ENCODE results near the gene NOD1.

The NOD1 gene

DNA sequence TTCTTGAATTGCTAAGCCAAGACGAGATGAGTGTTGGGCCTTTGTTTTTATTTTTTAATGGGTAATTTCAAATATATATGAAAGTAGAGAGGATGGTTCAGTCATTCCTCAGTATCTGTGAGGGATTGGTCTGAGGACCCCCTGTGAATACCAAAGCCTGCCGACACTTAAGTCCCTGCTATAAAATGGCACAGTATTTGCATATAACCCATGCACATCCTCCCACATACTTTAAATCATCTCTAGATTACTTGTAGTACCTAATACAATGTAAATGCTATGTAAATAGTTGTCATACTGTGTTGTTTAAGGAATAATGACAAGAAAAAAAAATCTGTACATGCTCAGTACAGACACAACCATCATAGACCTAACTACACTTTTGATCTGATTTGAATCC, 73.4 kb downstream of the NOD1 start:
- no peak for DNase-seq (ENCODE audit: low read depth)
- H3K4me3 ChIP-seq (replicated peaks; ENCODE audit: low read depth, low read length) = no peak overlapping the region
- TF ChIP-seq, protein P1, sequence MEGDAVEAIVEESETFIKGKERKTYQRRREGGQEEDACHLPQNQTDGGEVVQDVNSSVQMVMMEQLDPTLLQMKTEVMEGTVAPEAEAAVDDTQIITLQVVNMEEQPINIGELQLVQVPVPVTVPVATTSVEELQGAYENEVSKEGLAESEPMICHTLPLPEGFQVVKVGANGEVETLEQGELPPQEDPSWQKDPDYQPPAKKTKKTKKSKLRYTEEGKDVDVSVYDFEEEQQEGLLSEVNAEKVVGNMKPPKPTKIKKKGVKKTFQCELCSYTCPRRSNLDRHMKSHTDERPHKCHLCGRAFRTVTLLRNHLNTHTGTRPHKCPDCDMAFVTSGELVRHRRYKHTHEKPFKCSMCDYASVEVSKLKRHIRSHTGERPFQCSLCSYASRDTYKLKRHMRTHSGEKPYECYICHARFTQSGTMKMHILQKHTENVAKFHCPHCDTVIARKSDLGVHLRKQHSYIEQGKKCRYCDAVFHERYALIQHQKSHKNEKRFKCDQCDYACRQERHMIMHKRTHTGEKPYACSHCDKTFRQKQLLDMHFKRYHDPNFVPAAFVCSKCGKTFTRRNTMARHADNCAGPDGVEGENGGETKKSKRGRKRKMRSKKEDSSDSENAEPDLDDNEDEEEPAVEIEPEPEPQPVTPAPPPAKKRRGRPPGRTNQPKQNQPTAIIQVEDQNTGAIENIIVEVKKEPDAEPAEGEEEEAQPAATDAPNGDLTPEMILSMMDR (IDR thresholded peaks at IDR 0.05; ENCODE audit: low read length, missing control alignments) = no peak

DNA sequence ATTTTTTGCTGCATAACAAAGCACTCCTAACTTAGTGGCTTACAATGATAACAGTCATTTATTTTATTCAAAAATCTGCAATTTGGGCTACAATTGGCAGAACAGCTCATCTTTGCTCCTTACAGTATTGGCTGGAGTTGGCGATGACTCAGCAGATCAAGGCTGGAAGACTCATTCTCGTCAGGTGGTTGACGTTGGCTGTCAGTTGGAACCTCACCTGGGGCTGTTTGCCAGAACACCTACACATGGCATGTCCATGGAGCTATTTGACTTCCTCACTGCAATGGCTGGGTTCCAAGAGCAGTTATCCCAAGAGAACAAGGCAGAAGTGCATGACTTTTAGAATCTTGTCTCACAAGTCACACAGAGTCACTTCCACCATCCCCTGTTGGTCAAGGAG, 75.1 kb downstream of the NOD1 start:
- no peak overlapping the region for H3K4me3 ChIP-seq (replicated peaks; ENCODE audit: low read depth, low read length)
- TF ChIP-seq, protein P1 (IDR thresholded peaks at IDR 0.05; ENCODE audit: low read length, missing control alignments) = no peak
- DNase-seq (ENCODE audit: low read depth) = no peak

DNA sequence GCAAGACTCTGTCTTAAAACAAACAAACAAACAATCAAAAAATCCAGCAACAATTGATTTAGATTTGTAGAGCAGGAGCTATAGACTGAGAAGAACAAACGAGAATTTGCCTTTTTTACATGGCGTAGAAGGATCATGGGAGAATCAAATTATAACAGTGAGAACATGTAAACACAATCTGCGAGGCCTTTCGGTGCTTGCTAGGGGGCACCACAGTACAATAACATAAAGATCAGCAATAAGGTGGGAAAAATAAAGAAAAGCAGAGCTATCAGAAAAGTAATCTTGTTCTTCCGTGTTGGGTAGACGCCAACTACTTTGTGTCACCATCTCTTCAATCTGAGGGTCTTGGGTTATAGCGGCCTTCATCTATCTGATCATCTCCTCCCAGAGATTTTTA, 82.2 kb downstream of the NOD1 start:
- no peak overlapping the region for H3K4me3 ChIP-seq (replicated peaks; ENCODE audit: low read depth, low read length)
- DNase-seq (ENCODE audit: low read depth) = peak; percentile 12
- TF ChIP-seq, protein P1 (IDR thresholded peaks at IDR 0.05; ENCODE audit: low read length, missing control alignments) = peak; percentile 25

DNA sequence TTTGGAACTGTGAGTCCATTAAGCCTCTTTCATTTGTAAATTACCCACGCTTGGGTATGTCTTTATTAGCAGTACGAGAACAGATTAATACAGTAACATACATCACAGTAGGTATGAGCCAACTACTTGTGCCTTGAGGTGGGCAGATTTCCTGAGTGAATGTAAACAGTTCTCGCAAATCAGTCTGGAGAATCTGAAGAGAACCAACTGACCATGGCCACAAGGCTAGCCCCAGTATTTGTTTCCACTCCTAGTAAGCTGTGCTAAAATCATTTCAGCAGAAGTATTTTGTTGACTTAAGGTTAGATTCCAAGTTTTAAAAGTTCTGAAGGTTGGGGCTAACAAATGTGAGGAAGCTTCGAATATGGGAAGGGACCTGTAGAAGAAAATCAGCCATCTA, 82.9 kb downstream of the NOD1 start:
- no peak overlapping the region for H3K4me3 ChIP-seq (replicated peaks; ENCODE audit: low read depth, low read length)
- TF ChIP-seq, protein P1 (IDR thresholded peaks at IDR 0.05; ENCODE audit: low read length, missing control alignments) = no peak
- DNase-seq (ENCODE audit: low read depth) = no peak

DNA sequence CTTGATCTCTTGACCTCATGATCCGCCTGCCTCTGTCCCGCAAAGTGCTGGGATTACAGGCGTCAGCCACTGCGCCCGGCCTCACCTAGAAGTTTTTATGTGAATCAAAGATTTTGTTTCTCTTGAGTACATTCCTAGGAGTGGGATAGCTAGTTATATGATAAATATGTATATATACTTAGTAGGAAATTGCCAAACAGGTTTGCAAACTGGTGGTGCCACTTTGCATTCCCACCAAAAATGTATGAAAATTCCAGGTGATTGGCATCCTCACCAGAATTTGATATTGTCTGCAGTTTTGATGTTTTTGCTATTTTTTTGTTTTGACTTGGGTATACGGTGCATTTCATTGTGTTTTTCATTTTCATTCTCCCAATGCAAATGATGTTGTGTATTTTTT, 86.8 kb downstream of the NOD1 start:
- no peak overlapping the region for H3K4me3 ChIP-seq (replicated peaks; ENCODE audit: low read depth, low read length)
- DNase-seq (ENCODE audit: low read depth) = no peak
- TF ChIP-seq, protein P1 (IDR thresholded peaks at IDR 0.05; ENCODE audit: low read length, missing control alignments) = no peak

DNA sequence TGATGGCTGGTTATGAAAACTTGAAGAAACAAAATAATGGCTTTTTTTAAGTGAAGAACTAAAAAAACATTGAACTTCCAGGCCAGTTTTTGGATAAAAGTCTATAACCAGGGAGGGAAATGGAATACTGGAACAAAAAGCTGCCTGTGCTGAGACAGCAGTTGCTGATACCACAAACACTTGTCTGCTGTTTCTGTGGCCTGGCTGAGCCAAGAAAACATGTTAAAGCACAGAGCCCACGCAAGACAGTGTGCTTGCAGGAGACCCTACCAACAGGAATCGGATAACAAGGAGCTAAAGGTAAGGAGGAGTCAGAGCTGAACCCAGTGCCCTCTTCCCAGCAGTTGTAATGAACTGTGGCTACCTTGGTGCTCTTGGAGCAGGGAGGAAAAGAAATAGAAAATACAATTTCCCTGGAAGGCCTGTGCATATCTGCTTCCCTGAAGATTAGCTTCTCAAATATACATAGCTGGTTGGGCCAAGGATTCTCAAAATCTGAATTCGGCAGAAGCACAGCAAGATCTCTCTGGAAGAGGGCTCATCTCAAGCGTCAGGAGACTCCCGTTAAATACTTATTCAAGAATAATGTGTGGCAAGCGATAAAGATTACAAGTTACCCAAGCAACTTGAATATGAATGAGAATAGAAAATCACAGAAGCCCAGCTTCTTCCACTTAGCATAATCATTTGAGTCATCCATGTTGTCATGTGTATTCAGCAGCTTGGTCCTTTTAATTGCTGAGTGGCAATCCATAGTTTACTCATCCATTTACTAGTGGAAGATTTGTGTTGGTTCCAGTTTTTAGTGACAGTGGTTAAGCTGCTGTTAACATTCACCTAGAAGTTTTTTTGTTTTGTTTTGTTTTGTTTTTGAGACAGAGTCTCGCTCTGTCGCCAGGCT, 87.6 kb downstream of the NOD1 start:
- TF ChIP-seq, protein P1 (IDR thresholded peaks at IDR 0.05; ENCODE audit: low read length, missing control alignments) = no peak
- DNase-seq (ENCODE audit: low read depth) = no peak
- H3K4me3 ChIP-seq (replicated peaks; ENCODE audit: low read depth, low read length) = no peak overlapping the region

DNA sequence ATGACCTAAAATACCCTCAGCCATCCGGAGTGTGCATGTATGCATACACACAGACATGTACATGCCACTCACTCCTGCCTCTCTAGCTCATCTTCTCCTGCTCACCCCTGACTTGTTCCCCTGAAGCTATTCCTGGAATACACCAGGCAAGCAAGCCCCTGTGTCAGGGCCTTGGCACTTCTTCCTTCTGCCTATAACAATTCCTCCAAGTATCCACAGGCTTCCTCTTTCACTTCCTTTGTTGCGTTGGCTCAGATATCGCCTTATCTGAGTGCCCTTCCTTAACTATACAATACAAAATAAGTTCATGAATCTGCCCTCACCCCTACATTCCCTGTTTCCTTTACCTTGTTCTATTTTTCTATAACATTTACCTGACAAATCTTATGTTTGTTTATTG, 88.8 kb downstream of the NOD1 start:
- DNase-seq (ENCODE audit: low read depth) = no peak
- no peak overlapping the region for H3K4me3 ChIP-seq (replicated peaks; ENCODE audit: low read depth, low read length)
- TF ChIP-seq, protein P1 (IDR thresholded peaks at IDR 0.05; ENCODE audit: low read length, missing control alignments) = no peak
